Kidney (tissue), 14 donors: ENCODE measurements around the gene COMMD2. TPM values are rescaled to one million over a fixed set of nuclear protein-coding genes. Genes with fewer than 3 reads are reported as not detected.

Experiments
- DNase-seq, 5 donors: peaks; one replicate each; pipeline ENCODE4 v3.0.0-alpha.2; 2013 to 2020
- FAIRE-seq: peaks from 2 replicates; lab custom pipeline; 2012; peaks lifted over from hg19 to GRCh38; lab: Jason Lieb, UNC
- H3K27ac ChIP-seq, 2 donors: one replicate each; pipeline ENCODE4 v1.7.0; 2013; ENCODE audit warnings: low read depth in 2 of 2, low read length in 2 of 2, inconsistent platforms in 1 of 2
- H3K27me3 ChIP-seq: one replicate; pipeline ENCODE4 v1.7.1; 2013; ENCODE audit warnings: low read length, inconsistent platforms; ENCODE audit not compliant: control insufficient read depth, insufficient read depth
- H3K36me3 ChIP-seq, 3 donors: one replicate each; pipeline versions ENCODE4 v1.7.0 to v1.7.1; 2013; ENCODE audit warnings: low read length in 3 of 3, control low read depth in 1 of 3, inconsistent platforms in 1 of 3; ENCODE audit not compliant: insufficient read depth in 3 of 3, control insufficient read depth in 2 of 3
- H3K4me1 ChIP-seq, 3 donors: one replicate each; pipeline versions ENCODE4 v1.7.0 to v1.7.1; 2013; ENCODE audit warnings: low read length in 3 of 3, inconsistent platforms in 1 of 3, low read depth in 1 of 3; ENCODE audit not compliant: control insufficient read depth in 2 of 3, insufficient read depth in 2 of 3
- H3K4me3 ChIP-seq, 3 donors: one replicate each; pipeline versions ENCODE4 v1.7.0 to v1.8.1; 2013; ENCODE audit warnings: low read length in 3 of 3, control low read depth in 1 of 3, inconsistent platforms in 1 of 3
- H3K9ac ChIP-seq, 3 donors: one replicate each; pipeline versions ENCODE4 v1.7.0 to v1.7.1; 2013; ENCODE audit warnings: low read length in 3 of 3, control low read depth in 1 of 3, inconsistent platforms in 1 of 3
- H3K9me3 ChIP-seq, 3 donors: one replicate each; pipeline versions ENCODE4 v1.7.0 to v1.7.1; 2013; ENCODE audit warnings: low read length in 3 of 3, control low read depth in 1 of 3, inconsistent platforms in 1 of 3; ENCODE audit not compliant: control insufficient read depth in 2 of 3, insufficient read depth in 1 of 3
- intact Hi-C: fragments of 100-400 bp; cut with DNase I; formaldehyde crosslinking; loops from one replicate; pipeline ENCODE4 v1.11.1; 2022
- polyA plus RNA-seq: library from polyadenylated mRNA; stranded (reverse); fragments of 350-450 nt; fragmentation: Illumina TruSeq; extraction: RNeasy Lipid Tissue Mini Kit (QIAGEN cat#74804); gene quantifications from one replicate; pipeline ENCODE4 v1.2.3, GENCODE V29; 2014; ENCODE audit warnings: low read depth, low replicate concordance; ENCODE audit not compliant: insufficient read depth
- total RNA-seq: library from RNA; stranded (reverse); fragmentation: NEBNext Ultra II Directional; extraction: Animal tissue kit (Norgen Biotek cat#: 25700); gene quantifications from one replicate; pipeline ENCODE4 v1.2.1, GENCODE V29; 2021
- TF ChIP-seq, protein P1 (sequence below): IDR thresholded peaks from 3 replicates; pipeline ENCODE4 v1.5.1; 2012; ENCODE audit warnings: mild to moderate bottlenecking, moderate library complexity, borderline replicate concordance; ENCODE audit not compliant: insufficient read depth; ENCODE audit errors: extremely low read depth
- donor health status: control.
- donor health status: control.
- donor health status: control.
- donor health status: control.
- donor health status: control.
- donor health status: DM: yes; HTN: yes; CAD: no.
- donor health status: Normal renal cell carcinoma (clear cell type).

COMMD2 gene
- total and polyA plus RNA-seq, 2 donors from 2014 or later = 17.9 to 43.4 TPM

DNA sequence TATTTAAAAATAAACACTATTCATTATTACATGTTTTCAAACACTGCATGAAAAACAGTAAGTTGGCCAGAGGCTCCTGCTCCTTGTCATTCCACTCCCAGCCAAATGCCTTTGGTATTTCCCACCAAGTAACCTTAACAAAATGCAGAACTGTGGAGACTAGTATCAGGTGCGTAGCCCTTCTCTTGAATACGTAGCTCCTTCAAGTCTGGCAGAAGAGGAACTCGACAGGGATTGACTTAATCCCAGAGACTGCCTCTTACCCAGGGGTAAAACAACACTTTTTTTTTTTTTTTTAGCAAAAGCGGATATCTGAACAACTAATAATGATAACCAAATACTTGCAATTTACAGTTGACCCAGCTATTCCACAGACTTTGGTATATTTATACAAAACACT is 738 bp downstream of the COMMD2 start:
- Histone ChIP-seq H3K27me3 (no peaks in the 10 kb centered on the region), H3K4me3 (peak overlapping the region; percentile 88 to 93 (median 92)), H3K4me1 (peaks cover 0 to 7% (median 0%) of the 10 kb centered on the region in 3 donors), H3K9me3 (no peaks in the 10 kb centered on the region), H3K27ac (no peak overlapping the region), H3K9ac (peak overlapping the region in 2 of 3 donors; percentile 78 to 92), H3K36me3 (peaks cover 0 to 7% (median 5%) of the 10 kb centered on the region in 3 donors)
- DNase-seq = peak in 2 of 5 donors; percentile 7 to 10
- no peak for FAIRE-seq
- intact Hi-C loops = no loop called here
- TF ChIP-seq, protein P1, sequence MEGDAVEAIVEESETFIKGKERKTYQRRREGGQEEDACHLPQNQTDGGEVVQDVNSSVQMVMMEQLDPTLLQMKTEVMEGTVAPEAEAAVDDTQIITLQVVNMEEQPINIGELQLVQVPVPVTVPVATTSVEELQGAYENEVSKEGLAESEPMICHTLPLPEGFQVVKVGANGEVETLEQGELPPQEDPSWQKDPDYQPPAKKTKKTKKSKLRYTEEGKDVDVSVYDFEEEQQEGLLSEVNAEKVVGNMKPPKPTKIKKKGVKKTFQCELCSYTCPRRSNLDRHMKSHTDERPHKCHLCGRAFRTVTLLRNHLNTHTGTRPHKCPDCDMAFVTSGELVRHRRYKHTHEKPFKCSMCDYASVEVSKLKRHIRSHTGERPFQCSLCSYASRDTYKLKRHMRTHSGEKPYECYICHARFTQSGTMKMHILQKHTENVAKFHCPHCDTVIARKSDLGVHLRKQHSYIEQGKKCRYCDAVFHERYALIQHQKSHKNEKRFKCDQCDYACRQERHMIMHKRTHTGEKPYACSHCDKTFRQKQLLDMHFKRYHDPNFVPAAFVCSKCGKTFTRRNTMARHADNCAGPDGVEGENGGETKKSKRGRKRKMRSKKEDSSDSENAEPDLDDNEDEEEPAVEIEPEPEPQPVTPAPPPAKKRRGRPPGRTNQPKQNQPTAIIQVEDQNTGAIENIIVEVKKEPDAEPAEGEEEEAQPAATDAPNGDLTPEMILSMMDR = no peak

- H3K36me3 ChIP-seq = peaks cover 0 to 15% (median 15%) of the 10 kb centered on the region in 3 donors
- intact Hi-C loops = no loop called here
- FAIRE-seq = no peak
Observed at GRCh38 chr3:149744606-149745005, 7.7 kb downstream of the COMMD2 start.

GRCh38 chr3:149744151-149744550 is 8.1 kb downstream of the COMMD2 start:
- no peak for FAIRE-seq
- intact Hi-C loops = no loop called here
- DNase-seq = peak in 1 of 5 donors; percentile 37
- H3K27me3 ChIP-seq = no peaks in the 10 kb centered on the region
- peaks cover 0 to 18% (median 17%) of the 10 kb centered on the region in 3 donors for H3K36me3 ChIP-seq
- no peak overlapping the region for H3K27ac ChIP-seq
- H3K9me3 ChIP-seq = no peaks in the 10 kb centered on the region
- H3K9ac ChIP-seq = no peak overlapping the region
- TF ChIP-seq, protein P1 = no peak
- H3K4me3 ChIP-seq = no peak overlapping the region
- no peaks in the 10 kb centered on the region for H3K4me1 ChIP-seq

More at GRCh38 chr3:149744606-149745005, 7.7 kb downstream of the COMMD2 start:
- Histone ChIP-seq H3K4me3 (no peak overlapping the region), H3K9ac (no peak overlapping the region), H3K9me3 (no peaks in the 10 kb centered on the region), H3K27ac (no peak overlapping the region), H3K27me3 (no peaks in the 10 kb centered on the region), H3K4me1 (no peaks in the 10 kb centered on the region)
- TF ChIP-seq, protein P1 = no peak
- no peak for DNase-seq

- intact Hi-C loops = no loop called here
- FAIRE-seq (no peak), DNase-seq (no peak)
- no peak overlapping the region for H3K9ac ChIP-seq
- H3K9me3 ChIP-seq = no peaks in the 10 kb centered on the region
- H3K4me3 ChIP-seq = no peak overlapping the region
- H3K36me3 ChIP-seq = peaks cover 0 to 13% (median 8%) of the 10 kb centered on the region in 3 donors
- H3K27me3 ChIP-seq = no peaks in the 10 kb centered on the region
- H3K27ac ChIP-seq = no peak overlapping the region
- TF ChIP-seq, protein P1 = no peak
- H3K4me1 ChIP-seq = peaks cover 0 to 5% (median 0%) of the 10 kb centered on the region in 3 donors
Observed at GRCh38 chr3:149739396-149739795, 12.9 kb downstream of the COMMD2 start.
